IPS-20b (cell line): ENCODE data around the gene LMBRD2.
"Not testable (repeated sequence)": the region's sequence is repeated elsewhere in the genome, so short reads cannot be mapped to it uniquely, and the experiment has no call there.

ENCODE experiments used
- H3K27ac ChIP-seq: one replicate; pipeline ENCODE4 v1.5.1; 2013; ENCODE audit warnings: low read length
- H3K27me3 ChIP-seq: 2 replicates; pipeline ENCODE4 v1.6.1; 2013; ENCODE audit warnings: mild to moderate bottlenecking, low read length, inconsistent platforms; ENCODE audit not compliant: insufficient read depth
- H3K36me3 ChIP-seq: 2 replicates; pipeline ENCODE4 v1.6.1; 2013; ENCODE audit warnings: low read depth, mild to moderate bottlenecking, inconsistent platforms, low read length, moderate library complexity; ENCODE audit not compliant: insufficient read depth
- H3K4me1 ChIP-seq: 2 replicates; pipeline ENCODE4 v1.6.1; 2013; ENCODE audit warnings: mild to moderate bottlenecking, control low read depth, inconsistent platforms, low read length, moderate library complexity; ENCODE audit not compliant: insufficient read depth
- H3K4me3 ChIP-seq: 2 replicates; pipeline ENCODE4 v1.5.1; 2013; ENCODE audit warnings: mild to moderate bottlenecking, low read length, inconsistent platforms
- H3K9ac ChIP-seq: 2 replicates; pipeline ENCODE4 v1.6.1; 2013; ENCODE audit warnings: low read depth, mild to moderate bottlenecking, inconsistent platforms, low read length, moderate library complexity
- H3K9me3 ChIP-seq: 2 replicates; pipeline ENCODE4 v1.6.1; 2013; ENCODE audit warnings: mild to moderate bottlenecking, low read depth, low read length, inconsistent platforms; ENCODE audit not compliant: insufficient read depth

The LMBRD2 gene

GRCh38 chr5:36151434-36152323 lies at the start of gene LMBRD2, which contains the start of gene SKP2:
Gene LMBRD2, minus strand, starts transcription at chr5:36151887. Its CDS starts 8,538 bp downstream, at chr5:36143349.
Gene SKP2, plus strand, starts transcription at chr5:36152111. Its CDS starts 152 bp downstream, at chr5:36152263.
- H3K9me3 ChIP-seq: no peaks in the 10 kb centered on the region
- H3K4me1 ChIP-seq: peaks cover 6% of the 10 kb centered on the region; the same call in 1 of the 2 replicates
- H3K4me3 ChIP-seq: peak within 1 kb of the TSS; percentile 100
- peaks cover 34% of the 10 kb centered on the region for H3K36me3 ChIP-seq
- H3K27ac ChIP-seq: peak within 1 kb of the TSS; percentile 20
- no peaks in the 10 kb centered on the region for H3K27me3 ChIP-seq
- peak within 1 kb of the TSS; percentile 99 for H3K9ac ChIP-seq

- no peaks in the 10 kb centered on the region for H3K4me1 ChIP-seq
- no peak overlapping the region for H3K27ac ChIP-seq
- H3K27me3 ChIP-seq: no peaks in the 10 kb centered on the region
- H3K4me3 ChIP-seq: no peak overlapping the region
- H3K36me3 ChIP-seq: peaks cover 23% of the 10 kb centered on the region; the same call in 1 of the 2 replicates
- H3K9me3 ChIP-seq: no peaks in the 10 kb centered on the region
- no peak overlapping the region for H3K9ac ChIP-seq
Measured at GRCh38 chr5:36200513-36200912, 48.8 kb upstream of the LMBRD2 start.

- Histone ChIP-seq H3K36me3 (peaks cover 29% of the 10 kb centered on the region), H3K9ac (no peak overlapping the region), H3K27ac (no peak overlapping the region), H3K4me1 (no peaks in the 10 kb centered on the region), H3K27me3 (no peaks in the 10 kb centered on the region), H3K9me3 (no peaks in the 10 kb centered on the region), H3K4me3 (no peak overlapping the region)
Measured at GRCh38 chr5:36199620-36200019, 47.9 kb upstream of the LMBRD2 start.

DNA sequence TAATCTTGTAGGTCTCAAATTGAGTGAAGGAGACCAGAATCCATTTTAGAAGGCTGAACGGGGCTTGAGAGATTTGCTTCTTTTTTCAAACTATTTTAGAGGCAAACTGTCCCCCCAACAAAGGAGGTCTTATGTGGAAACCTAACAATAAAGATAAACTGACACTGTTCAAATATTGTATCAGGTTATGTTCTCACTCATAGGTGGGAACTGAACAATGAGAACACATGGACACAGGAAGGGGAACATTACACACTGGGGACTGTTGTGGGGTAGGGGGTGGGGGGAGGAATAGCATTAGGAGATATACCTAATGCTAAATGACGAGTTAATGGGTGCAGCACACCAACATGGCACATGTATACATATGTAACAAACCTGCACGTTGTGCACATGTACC lies 47.1 kb upstream of the LMBRD2 start:
- H3K4me1 ChIP-seq, H3K27me3 ChIP-seq, H3K4me3 ChIP-seq, H3K9ac ChIP-seq, H3K9me3 ChIP-seq, H3K27ac ChIP-seq: not testable (repeated sequence)
- peaks cover 37% of the 10 kb centered on the region for H3K36me3 ChIP-seq

DNA sequence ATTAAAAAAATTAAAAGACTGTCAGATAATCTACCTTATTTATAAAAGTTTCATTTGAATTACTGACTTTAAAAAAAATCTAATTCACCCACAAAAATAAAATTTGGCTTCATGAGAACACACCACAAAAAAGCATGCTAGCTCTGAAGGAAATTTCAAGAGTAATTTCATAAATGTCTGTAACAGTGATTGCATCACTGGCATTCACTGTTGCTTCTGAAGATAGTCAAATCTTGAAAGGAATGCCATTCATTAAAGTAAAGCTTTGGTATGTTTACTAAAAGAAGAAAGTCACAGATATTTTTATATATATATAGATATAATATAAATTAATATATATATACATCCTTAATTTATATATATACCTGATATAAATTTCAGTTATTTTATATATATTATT lies 46.6 kb upstream of the LMBRD2 start:
- no peaks in the 10 kb centered on the region for H3K9me3 ChIP-seq
- H3K4me1 ChIP-seq: no peaks in the 10 kb centered on the region
- H3K4me3 ChIP-seq: no peak overlapping the region
- no peaks in the 10 kb centered on the region for H3K27me3 ChIP-seq
- no peak overlapping the region for H3K27ac ChIP-seq
- peaks cover 39% of the 10 kb centered on the region for H3K36me3 ChIP-seq
- H3K9ac ChIP-seq: no peak overlapping the region

DNA sequence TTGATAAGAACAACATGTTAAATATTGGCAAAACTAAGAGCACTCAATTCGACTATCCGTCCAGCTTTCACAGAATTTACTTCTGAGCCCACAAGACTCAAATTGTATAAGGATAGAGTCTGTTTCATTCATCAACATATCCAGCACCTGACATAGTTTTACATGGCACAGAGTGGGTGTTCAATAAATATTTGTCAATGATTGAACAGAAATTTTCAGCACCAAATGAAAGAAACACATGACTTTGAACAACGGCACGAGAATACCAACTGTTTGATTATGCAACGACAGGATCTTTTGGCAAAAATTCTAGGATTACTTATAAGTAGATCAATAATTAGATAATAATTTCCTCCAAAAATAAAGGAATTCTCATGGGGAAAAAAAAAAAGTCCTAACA lies 42.1 kb upstream of the LMBRD2 start:
- H3K4me3 ChIP-seq: no peak overlapping the region
- no peak overlapping the region for H3K27ac ChIP-seq
- no peaks in the 10 kb centered on the region for H3K27me3 ChIP-seq
- no peak overlapping the region for H3K9ac ChIP-seq
- peaks cover 56% of the 10 kb centered on the region for H3K36me3 ChIP-seq
- H3K4me1 ChIP-seq: no peaks in the 10 kb centered on the region
- H3K9me3 ChIP-seq: no peaks in the 10 kb centered on the region; the same call in 1 of the 2 replicates

DNA sequence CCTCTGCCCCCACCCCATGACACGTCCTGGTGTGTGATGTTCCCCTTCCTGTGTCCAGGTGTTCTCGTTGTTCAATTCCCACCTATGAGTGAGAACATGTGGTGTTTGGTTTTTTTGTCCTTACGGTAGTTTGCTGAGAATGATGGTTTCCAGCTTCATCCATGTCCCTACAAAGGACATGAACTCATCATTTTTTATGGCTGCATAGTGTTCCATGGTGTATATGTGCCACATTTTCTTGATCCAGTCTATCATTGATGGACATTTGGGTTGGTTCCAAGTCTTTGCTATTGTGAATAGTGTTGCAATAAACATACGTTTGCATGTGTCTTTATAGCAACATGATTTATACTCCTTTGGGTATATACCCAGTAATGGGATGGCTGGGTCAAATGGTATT lies 32.7 kb upstream of the LMBRD2 start:
- not testable (repeated sequence) for H3K4me3 ChIP-seq, H3K27me3 ChIP-seq, H3K9me3 ChIP-seq, H3K27ac ChIP-seq, H3K9ac ChIP-seq, H3K4me1 ChIP-seq
- peaks cover 42% of the 10 kb centered on the region for H3K36me3 ChIP-seq

- no peak overlapping the region for H3K9ac ChIP-seq
Measured at GRCh38 chr5:36181774-36182173, 30.1 kb upstream of the LMBRD2 start.

GRCh38 chr5:36180556-36181350 lies 29.1 kb upstream of the LMBRD2 start:
- no peak overlapping the region for H3K9ac ChIP-seq
- no peaks in the 10 kb centered on the region for H3K9me3 ChIP-seq
- no peak overlapping the region for H3K27ac ChIP-seq
- H3K4me3 ChIP-seq: no peak overlapping the region
- peaks cover 76% of the 10 kb centered on the region for H3K36me3 ChIP-seq
- H3K4me1 ChIP-seq: no peaks in the 10 kb centered on the region
- no peaks in the 10 kb centered on the region for H3K27me3 ChIP-seq

More at GRCh38 chr5:36181774-36182173, 30.1 kb upstream of the LMBRD2 start:
- Histone ChIP-seq H3K4me3 (no peak overlapping the region), H3K4me1 (no peaks in the 10 kb centered on the region), H3K27me3 (no peaks in the 10 kb centered on the region), H3K27ac (no peak overlapping the region), H3K9me3 (no peaks in the 10 kb centered on the region), H3K36me3 (peaks cover 69% of the 10 kb centered on the region)

- no peak overlapping the region for H3K9ac ChIP-seq
- no peak overlapping the region for H3K27ac ChIP-seq
- H3K36me3 ChIP-seq: peaks cover 84% of the 10 kb centered on the region
- H3K27me3 ChIP-seq: no peaks in the 10 kb centered on the region
- no peaks in the 10 kb centered on the region for H3K4me1 ChIP-seq
- no peaks in the 10 kb centered on the region for H3K9me3 ChIP-seq
- no peak overlapping the region for H3K4me3 ChIP-seq
Measured at GRCh38 chr5:36179950-36180349, 28.3 kb upstream of the LMBRD2 start.

GRCh38 chr5:36178524-36178890 lies 26.8 kb upstream of the LMBRD2 start:
- peaks cover 92% of the 10 kb centered on the region for H3K36me3 ChIP-seq
- no peaks in the 10 kb centered on the region for H3K4me1 ChIP-seq
- no peak overlapping the region for H3K9ac ChIP-seq
- H3K4me3 ChIP-seq: no peak overlapping the region
- no peaks in the 10 kb centered on the region for H3K27me3 ChIP-seq
- H3K27ac ChIP-seq: no peak overlapping the region
- H3K9me3 ChIP-seq: no peaks in the 10 kb centered on the region
